GM12878 (cell line): ENCODE results near the gene USH2A. TPM values are rescaled to one million over a fixed set of nuclear protein-coding genes. Genes with fewer than 3 reads are reported as not detected.

ENCODE experiments used
- ATAC-seq: fragments of 200-7000 bp; cut with Tn5 transposase; 3 replicates; pipeline ENCODE4 v1.9.1; 2020; ENCODE audit warnings: mild to moderate bottlenecking, moderate library complexity
- BruUV-seq: library from RNA; stranded (reverse); fragments of 400-500 nt; replicated peaks from 2 replicates; lab custom pipeline; 2021; lab: Mats Ljungman, UMichigan
- CTCF ChIA-PET: fragments of 300-600 bp; sonication (Branson Sonifier 250); formaldehyde crosslinking; extraction: SDS; loops from one replicate; lab custom pipeline; 2021; ENCODE audit warnings: inconsistent platforms; lab: Yijun Ruan, JAX
- POLR2A ChIA-PET: fragments of 350-600 bp; formaldehyde crosslinking; extraction: SDS; loops from one replicate; lab custom pipeline; 2021; ENCODE audit warnings: inconsistent platforms; lab: Charles Lee
- RAD21 ChIA-PET: fragments of 300-600 bp; sonication (Branson Sonifier 250); formaldehyde crosslinking; loops from one replicate; lab custom pipeline; 2023; ENCODE audit warnings: antibody characterized with exemption; ENCODE audit not compliant: unreplicated experiment; lab: Charles Lee
- SMC1A ChIA-PET: fragments of 300-600 bp; sonication (Branson Sonifier 250); formaldehyde crosslinking; loops from one replicate; lab custom pipeline; 2023; ENCODE audit not compliant: unreplicated experiment, uncharacterized antibody; lab: Charles Lee
- DNase-seq: peaks from one replicate; pipeline ENCODE4 v3.0.0-alpha.2; 2011; ENCODE audit warnings: low read depth, low spot score
- FAIRE-seq: peaks from 3 replicates; lab custom pipeline; 2011; peaks lifted over from hg19 to GRCh38; lab: Jason Lieb, UNC
- H2AFZ ChIP-seq: 2 replicates; pipeline ENCODE4 v1.6.0; 2011; ENCODE audit warnings: low read depth, low read length, control low read depth; ENCODE audit not compliant: control insufficient read depth
- H3K27ac ChIP-seq: 2 replicates; pipeline ENCODE4 v1.5.1; 2011; ENCODE audit warnings: control low read depth; ENCODE audit not compliant: control insufficient read depth, insufficient read depth
- H3K27me3 ChIP-seq, 2 experiments: replicated peaks in 1 of 2; 2 replicates each; pipeline versions ENCODE4 v1.6.0 to v1.6.1; 2011; ENCODE audit warnings: low read length in 1 of 2; ENCODE audit not compliant: control insufficient read depth in 2 of 2, insufficient read depth in 2 of 2
- H3K36me3 ChIP-seq, 2 experiments: 2 replicates each; pipeline ENCODE4 v1.5.1; 2011; ENCODE audit warnings: low read length in 1 of 2; ENCODE audit not compliant: control insufficient read depth in 2 of 2, insufficient read depth in 2 of 2
- H3K4me1 ChIP-seq: 2 replicates; pipeline ENCODE4 v1.6.1; 2011; ENCODE audit warnings: mild to moderate bottlenecking, low read length, moderate library complexity, mixed read lengths; ENCODE audit not compliant: control insufficient read depth, insufficient read depth
- H3K4me2 ChIP-seq: 2 replicates; pipeline ENCODE4 v1.6.0; 2011; ENCODE audit warnings: control low read depth; ENCODE audit not compliant: control insufficient read depth, insufficient read depth
- H3K4me3 ChIP-seq: fragments of 200-600 bp; sonication (generic); 2 replicates; pipeline ENCODE4 v1.5.1; 2016
- H3K79me2 ChIP-seq: 2 replicates; pipeline ENCODE4 v1.6.0; 2011; ENCODE audit warnings: low read length; ENCODE audit not compliant: control insufficient read depth, insufficient read depth
- H3K9ac ChIP-seq: 2 replicates; pipeline ENCODE4 v1.8.0; 2011; ENCODE audit warnings: low read length, control low read depth, mixed read lengths; ENCODE audit not compliant: control insufficient read depth, insufficient read depth
- H3K9me3 ChIP-seq: replicated peaks from 3 replicates; pipeline ENCODE4 v1.5.1; 2011; ENCODE audit warnings: mild to moderate bottlenecking, low read length; ENCODE audit not compliant: control insufficient read depth, insufficient read depth
- H4K20me1 ChIP-seq: 2 replicates; pipeline ENCODE4 v1.6.0; 2011; ENCODE audit not compliant: control insufficient read depth, insufficient read depth
- BRCA1 ChIP-seq: IDR thresholded peaks from 2 replicates; pipeline ENCODE4 v1.6.1; 2011; ENCODE audit warnings: low read depth, low read length, improper control_type of control experiment
- CEBPB ChIP-seq, 2 experiments: fragments of 150-350 bp in 1 of 2; IDR thresholded peaks; 2 replicates each; pipeline ENCODE4 v1.6.1; 2012 to 2014; ENCODE audit warnings: low read depth in 2 of 2, low read length in 2 of 2, borderline replicate concordance in 1 of 2, inconsistent platforms in 1 of 2
- EED ChIP-seq: sonication (generic); IDR thresholded peaks from 2 replicates; pipeline ENCODE4 v1.6.1; 2016; ENCODE audit warnings: antibody characterized with exemption, low read depth
- ESRRA ChIP-seq: IDR thresholded peaks from 2 replicates; pipeline ENCODE4 v1.6.1; 2012; ENCODE audit warnings: mild to moderate bottlenecking, low read length, improper control_type of control experiment
- FOXK2 ChIP-seq: fragments of 450-650 bp; IDR thresholded peaks from 2 replicates; pipeline ENCODE4 v1.6.1; 2017; ENCODE audit warnings: mild to moderate bottlenecking, moderate library complexity
- LARP7 ChIP-seq: fragments of 450-650 bp; IDR thresholded peaks from 2 replicates; pipeline ENCODE4 v1.6.1; 2017; ENCODE audit warnings: mild to moderate bottlenecking
- MEF2A ChIP-seq: IDR thresholded peaks from 2 replicates; pipeline ENCODE4 v1.6.1; 2011; ENCODE audit warnings: low read depth, mild to moderate bottlenecking, low read length, moderate library complexity; ENCODE audit not compliant: insufficient read depth
- MTA3 ChIP-seq: IDR thresholded peaks from 2 replicates; pipeline ENCODE4 v1.6.1; 2012; ENCODE audit warnings: low read length, inconsistent platforms, borderline replicate concordance
- PAX5 ChIP-seq: IDR thresholded peaks from 2 replicates; pipeline ENCODE4 v1.6.1; 2011; ENCODE audit warnings: low read depth, low read length, borderline replicate concordance
- SPI1 ChIP-seq: IDR thresholded peaks from 2 replicates; pipeline ENCODE4 v1.6.1; 2011; ENCODE audit warnings: low read depth, mild to moderate bottlenecking, low read length, moderate library complexity, borderline replicate concordance; ENCODE audit not compliant: insufficient read depth
- STAT3 ChIP-seq: IDR thresholded peaks from 2 replicates; pipeline ENCODE4 v1.6.1; 2011; ENCODE audit warnings: low read depth, low read length, improper control_type of control experiment
- TARDBP ChIP-seq: IDR thresholded peaks from 2 replicates; pipeline ENCODE4 v1.6.1; 2016; ENCODE audit warnings: borderline replicate concordance
- ZBTB4 ChIP-seq: fragments of 450-650 bp; formaldehyde crosslinking; IDR thresholded peaks from 2 replicates; pipeline ENCODE4 v1.4.0; 2022; ENCODE audit warnings: mild to moderate bottlenecking, moderate library complexity
- ZNF207 ChIP-seq: fragments of 450-650 bp; IDR thresholded peaks from 2 replicates; pipeline ENCODE4 v1.6.1; 2014; ENCODE audit warnings: antibody characterized with exemption, mild to moderate bottlenecking, borderline replicate concordance
- ZNF24 ChIP-seq: fragments of 450-650 bp; IDR thresholded peaks from 2 replicates; pipeline ENCODE4 v1.6.1; 2017; ENCODE audit warnings: antibody characterized with exemption, mild to moderate bottlenecking
- ZZZ3 ChIP-seq: IDR thresholded peaks from 2 replicates; pipeline ENCODE4 v1.6.1; 2011; ENCODE audit warnings: low read depth; ENCODE audit not compliant: control insufficient read depth, insufficient read length
- WGBS: methylation state at CpG from one replicate; pipeline ENCODE4 v1.1.6; 2016; ENCODE audit warnings: low lambda C conversion rate; ENCODE audit not compliant: insufficient replicate concordance, insufficient coverage; ENCODE audit errors: missing lambda C conversion rate; 5-methylcytosine and 5-hydroxymethylcytosine counted together
- in situ Hi-C: fragments of 300-500 bp; cut with MboI; formaldehyde crosslinking; loops from 9 replicates; pipeline ENCODE4 v1.14.3; 2018; ENCODE audit warnings: mixed read lengths
- intact Hi-C: fragments of 100-400 bp; cut with micrococcal nuclease; formaldehyde crosslinking; loops from one replicate; pipeline ENCODE4 v1.14.2; 2022; ENCODE audit not compliant: unreplicated experiment
- polyA plus RNA-seq, 11 experiments: library from polyadenylated mRNA; depleted of rRNA in 4 of 11; unstranded in 6 of 11; stranded (reverse) in 5 of 11; fragments of >200 nt; fragmentation: Nextera tagmentation in 4 of 11; fragmentation: Illumina TruSeq in 1 of 11; extraction: Ambion mirVana in 4 of 11; extraction: Trizol in 1 of 11; gene quantifications; 1 replicate in 1 of 11; 2 replicates in 10 of 11; pipeline versions ENCODE4 v1.2.1 to v1.2.3, GENCODE V29; 2011 to 2016; ENCODE audit warnings: inconsistent platforms in 2 of 11, missing spikeins in 2 of 11, low read depth in 1 of 11
- total RNA-seq, 4 experiments: library from RNA; depleted of rRNA in 3 of 4; stranded (reverse); fragments of >200 nt in 3 of 4; fragmentation: Illumina TruSeq in 1 of 4; extraction: Trizol in 1 of 4; gene quantifications; 2 replicates each; pipeline versions ENCODE4 v1.2.1 to v1.2.3, GENCODE V29; 2013 to 2021
- TF ChIP-seq, protein P1 (sequence below): IDR thresholded peaks from 2 replicates; pipeline ENCODE4 v1.6.1; 2012; ENCODE audit warnings: improper control_type of control experiment, low read depth, low read length; ENCODE audit not compliant: insufficient replicate concordance

USH2A gene
- total and polyA plus RNA-seq, 10 of the 15 experiments (the other 5 are each of a cell fraction or from before 2014, with no cell fraction given): under 0.01 to 0.20 (median 0.01) TPM; not detected in 2

- POLR2A ChIA-PET: interaction anchor here (1.0 kb wide), 1 partner anchor 22 kb away, joined by 3 read pairs; no protein-coding TSS in a partner anchor
- H3K4me3 ChIP-seq: no peak overlapping the region
Measured at GRCh38 chr1:215645182-215645581, 778.1 kb downstream of the USH2A start.

More at GRCh38 chr1:215645182-215645581, 778.1 kb downstream of the USH2A start:
- ATAC-seq: no peak; the same call in 2 of the 3 replicates
- intact Hi-C loops (no loop called here), in situ Hi-C loops (no loop called here)
- FAIRE-seq: no peak
- 83% methylated on average over 4 of the region's 4 CpGs for WGBS
- no peak for TF ChIP-seq PAX5
- no peak for TF ChIP-seq EED
- TF ChIP-seq TARDBP: no peak
- TF ChIP-seq FOXK2: no peak
- no peak for TF ChIP-seq LARP7
- no peak for TF ChIP-seq MEF2A
- TF ChIP-seq ZNF24: no peak
- no peak for TF ChIP-seq STAT3
- no peak for TF ChIP-seq ZZZ3
- TF ChIP-seq ESRRA: no peak
- no peak for TF ChIP-seq ZNF207
- no peak for TF ChIP-seq ZBTB4
- no peak for TF ChIP-seq BRCA1
- TF ChIP-seq SPI1: no peak
- TF ChIP-seq MTA3: no peak
- TF ChIP-seq, protein P1, sequence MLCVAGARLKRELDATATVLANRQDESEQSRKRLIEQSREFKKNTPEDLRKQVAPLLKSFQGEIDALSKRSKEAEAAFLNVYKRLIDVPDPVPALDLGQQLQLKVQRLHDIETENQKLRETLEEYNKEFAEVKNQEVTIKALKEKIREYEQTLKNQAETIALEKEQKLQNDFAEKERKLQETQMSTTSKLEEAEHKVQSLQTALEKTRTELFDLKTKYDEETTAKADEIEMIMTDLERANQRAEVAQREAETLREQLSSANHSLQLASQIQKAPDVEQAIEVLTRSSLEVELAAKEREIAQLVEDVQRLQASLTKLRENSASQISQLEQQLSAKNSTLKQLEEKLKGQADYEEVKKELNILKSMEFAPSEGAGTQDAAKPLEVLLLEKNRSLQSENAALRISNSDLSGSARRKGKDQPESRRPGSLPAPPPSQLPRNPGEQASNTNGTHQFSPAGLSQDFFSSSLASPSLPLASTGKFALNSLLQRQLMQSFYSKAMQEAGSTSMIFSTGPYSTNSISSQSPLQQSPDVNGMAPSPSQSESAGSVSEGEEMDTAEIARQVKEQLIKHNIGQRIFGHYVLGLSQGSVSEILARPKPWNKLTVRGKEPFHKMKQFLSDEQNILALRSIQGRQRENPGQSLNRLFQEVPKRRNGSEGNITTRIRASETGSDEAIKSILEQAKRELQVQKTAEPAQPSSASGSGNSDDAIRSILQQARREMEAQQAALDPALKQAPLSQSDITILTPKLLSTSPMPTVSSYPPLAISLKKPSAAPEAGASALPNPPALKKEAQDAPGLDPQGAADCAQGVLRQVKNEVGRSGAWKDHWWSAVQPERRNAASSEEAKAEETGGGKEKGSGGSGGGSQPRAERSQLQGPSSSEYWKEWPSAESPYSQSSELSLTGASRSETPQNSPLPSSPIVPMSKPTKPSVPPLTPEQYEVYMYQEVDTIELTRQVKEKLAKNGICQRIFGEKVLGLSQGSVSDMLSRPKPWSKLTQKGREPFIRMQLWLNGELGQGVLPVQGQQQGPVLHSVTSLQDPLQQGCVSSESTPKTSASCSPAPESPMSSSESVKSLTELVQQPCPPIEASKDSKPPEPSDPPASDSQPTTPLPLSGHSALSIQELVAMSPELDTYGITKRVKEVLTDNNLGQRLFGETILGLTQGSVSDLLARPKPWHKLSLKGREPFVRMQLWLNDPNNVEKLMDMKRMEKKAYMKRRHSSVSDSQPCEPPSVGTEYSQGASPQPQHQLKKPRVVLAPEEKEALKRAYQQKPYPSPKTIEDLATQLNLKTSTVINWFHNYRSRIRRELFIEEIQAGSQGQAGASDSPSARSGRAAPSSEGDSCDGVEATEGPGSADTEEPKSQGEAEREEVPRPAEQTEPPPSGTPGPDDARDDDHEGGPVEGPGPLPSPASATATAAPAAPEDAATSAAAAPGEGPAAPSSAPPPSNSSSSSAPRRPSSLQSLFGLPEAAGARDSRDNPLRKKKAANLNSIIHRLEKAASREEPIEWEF: no peak
- TF ChIP-seq CEBPB (IDR thresholded peaks at IDR 0.05; ENCODE audit: borderline replicate concordance in 1 of 2, low read depth in 2 of 2, low read length in 2 of 2): no peak
- BruUV-seq: no TSS peak
- no peak for DNase-seq
- Histone ChIP-seq H3K36me3 (no peaks in the 10 kb centered on the region), H2AFZ (no peak overlapping the region), H3K79me2 (no peaks in the 10 kb centered on the region), H3K9me3 (no peaks in the 10 kb centered on the region), H3K4me2 (no peak overlapping the region), H4K20me1 (no peaks in the 10 kb centered on the region), H3K9ac (no peak overlapping the region), H3K27me3 (no peaks in the 10 kb centered on the region), H3K27ac (no peak overlapping the region), H3K4me1 (no peaks in the 10 kb centered on the region)
- ChIA-PET SMC1A (interaction anchor here (0.9 to 9.3 kb wide), 3 partner anchors 14 to 232 kb away, joined by 4 to 60 read pairs (median 4); no protein-coding TSS in a partner anchor), RAD21 (no interaction called here), CTCF (interaction anchor here (0.9 kb wide), 1 partner anchor 216 kb away, joined by 3 read pairs; no protein-coding TSS in a partner anchor)
